ENCODE results near the gene PTPRE.
"Not testable (repeated sequence)": the region's sequence is repeated elsewhere in the genome, so short reads cannot be mapped to it uniquely, and the experiment has no call there.

DNA sequence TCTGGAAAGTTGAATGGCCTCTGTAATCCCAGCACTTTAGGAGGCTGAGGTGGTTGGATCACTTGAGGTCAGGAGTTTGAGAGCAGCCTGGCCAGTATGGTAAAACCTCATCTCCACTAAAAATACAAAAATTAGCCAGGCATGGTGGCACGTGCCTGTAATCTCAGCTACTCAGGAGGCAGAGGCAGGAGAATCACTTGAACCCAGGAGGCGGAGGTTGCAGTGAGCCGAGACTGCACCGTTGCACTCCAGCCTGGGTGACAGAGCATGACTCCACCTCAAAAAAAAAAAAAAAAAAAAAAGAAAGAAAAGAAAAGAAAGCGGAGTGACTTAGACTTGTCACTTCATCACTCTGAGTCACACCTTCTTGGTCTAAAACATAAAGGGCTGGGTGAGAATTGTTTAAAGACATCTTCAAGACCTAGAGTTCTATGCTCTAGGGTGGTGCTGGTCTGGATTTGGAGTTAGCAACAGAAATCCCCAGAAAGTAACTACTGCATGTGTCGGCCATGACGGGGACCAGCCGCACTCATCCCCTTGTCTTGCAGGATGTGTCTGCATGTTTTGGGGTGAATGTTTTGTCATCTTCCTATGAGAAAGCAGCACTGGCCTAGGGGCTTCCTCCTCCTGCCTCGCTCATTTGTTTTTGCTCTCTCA is 83.4 kb downstream of the PTPRE start:
- TF ChIP-seq REST (IDR thresholded peaks at IDR 0.05; ENCODE audit: insufficient replicate concordance, low read depth); POLR2AphosphoS5 (IDR thresholded peaks at IDR 0.05; ENCODE audit: low read depth): not testable (repeated sequence)
- TF ChIP-seq, protein P1, sequence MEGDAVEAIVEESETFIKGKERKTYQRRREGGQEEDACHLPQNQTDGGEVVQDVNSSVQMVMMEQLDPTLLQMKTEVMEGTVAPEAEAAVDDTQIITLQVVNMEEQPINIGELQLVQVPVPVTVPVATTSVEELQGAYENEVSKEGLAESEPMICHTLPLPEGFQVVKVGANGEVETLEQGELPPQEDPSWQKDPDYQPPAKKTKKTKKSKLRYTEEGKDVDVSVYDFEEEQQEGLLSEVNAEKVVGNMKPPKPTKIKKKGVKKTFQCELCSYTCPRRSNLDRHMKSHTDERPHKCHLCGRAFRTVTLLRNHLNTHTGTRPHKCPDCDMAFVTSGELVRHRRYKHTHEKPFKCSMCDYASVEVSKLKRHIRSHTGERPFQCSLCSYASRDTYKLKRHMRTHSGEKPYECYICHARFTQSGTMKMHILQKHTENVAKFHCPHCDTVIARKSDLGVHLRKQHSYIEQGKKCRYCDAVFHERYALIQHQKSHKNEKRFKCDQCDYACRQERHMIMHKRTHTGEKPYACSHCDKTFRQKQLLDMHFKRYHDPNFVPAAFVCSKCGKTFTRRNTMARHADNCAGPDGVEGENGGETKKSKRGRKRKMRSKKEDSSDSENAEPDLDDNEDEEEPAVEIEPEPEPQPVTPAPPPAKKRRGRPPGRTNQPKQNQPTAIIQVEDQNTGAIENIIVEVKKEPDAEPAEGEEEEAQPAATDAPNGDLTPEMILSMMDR (IDR thresholded peaks at IDR 0.05; ENCODE audit: insufficient read depth, low read length): not testable (repeated sequence)

Data from HL-60 (cell line).